ENCODE data around the gene RPS16.

- TF ChIP-seq TAF1 (IDR thresholded peaks at IDR 0.05; ENCODE audit: borderline replicate concordance, insufficient read depth, low read length), result no peak
- TF ChIP-seq REST (IDR thresholded peaks at IDR 0.05; ENCODE audit: insufficient read depth in 1 of 2, low read depth in 2 of 2, low read length in 2 of 2), result 0 out of 4 replicates have a peak, but pooled peaks have one; percentile 32 to 50
Measured at GRCh38 chr19:39402346-39403300, 33.1 kb downstream of the RPS16 start.

Measured in PFSK-1 (cell line).